Suprapubic skin (tissue), 4 donors: ENCODE results near the gene PNLIPRP3. TPM values are rescaled to one million over a fixed set of nuclear protein-coding genes. Genes with fewer than 3 reads are reported as not detected.
A peak's percentile ranks its signal among the peaks of the same experiment; 100 is the strongest.
"Not testable (repeated sequence)": the region's sequence is repeated elsewhere in the genome, so short reads cannot be mapped to it uniquely, and the experiment has no call there.

Experiments
- DNase-seq, 2 donors: peaks; one replicate each; pipeline ENCODE4 v3.0.0-alpha.2; 2019; ENCODE audit warnings: low spot score in 2 of 2
- H3K27ac ChIP-seq: fragments of 200-600 bp; sonication (generic); one replicate; pipeline ENCODE4 v1.5.1; 2019
- H3K27me3 ChIP-seq: fragments of 200-600 bp; sonication (generic); one replicate; pipeline ENCODE4 v1.5.1; 2019
- H3K36me3 ChIP-seq: fragments of 200-600 bp; sonication (generic); one replicate; pipeline ENCODE4 v1.5.1; 2019
- H3K4me1 ChIP-seq: fragments of 200-600 bp; sonication (generic); one replicate; pipeline ENCODE4 v1.5.1; 2019
- H3K4me3 ChIP-seq: fragments of 200-600 bp; sonication (generic); one replicate; pipeline ENCODE4 v1.5.1; 2019; ENCODE audit warnings: mild to moderate bottlenecking
- H3K9me3 ChIP-seq: fragments of 200-600 bp; sonication (generic); one replicate; pipeline ENCODE4 v1.5.1; 2019
- EP300 ChIP-seq: sonication (generic); formaldehyde crosslinking; IDR thresholded peaks from one replicate; pipeline ENCODE4 v1.6.1; 2017; ENCODE audit warnings: antibody characterized with exemption
- POLR2A ChIP-seq, 2 donors: fragments of 450-650 bp; IDR thresholded peaks; one replicate each; pipeline ENCODE4 v1.6.1; 2017; ENCODE audit warnings: antibody characterized with exemption in 2 of 2, mild to moderate bottlenecking in 2 of 2, moderate library complexity in 2 of 2
- POLR2AphosphoS5 ChIP-seq, 3 donors: sonication (generic); formaldehyde crosslinking; IDR thresholded peaks; one replicate each; pipeline ENCODE4 v1.6.1; 2017; ENCODE audit warnings: antibody characterized with exemption in 3 of 3
- whole genome bisulfite sequencing: methylation state at CpG from one replicate; pipeline ENCODE4 v1.1.5; 2018; 5-methylcytosine and 5-hydroxymethylcytosine counted together
- total RNA-seq, 4 donors: library from RNA; depleted of rRNA; stranded (reverse); fragments of >200 nt; gene quantifications; one replicate each; pipeline ENCODE4 v1.1.0, GENCODE V29; 2016
- TF ChIP-seq, protein P1 (sequence below), 2 donors: fragments of 200-600 bp in 1 of 2; fragments of 450-650 bp in 1 of 2; sonication (generic) in 1 of 2; IDR thresholded peaks; one replicate each; pipeline ENCODE4 v1.5.1; 2016 to 2019; ENCODE audit warnings: antibody characterized with exemption in 2 of 2, mild to moderate bottlenecking in 1 of 2, moderate library complexity in 1 of 2

The PNLIPRP3 gene
- 10 to 100 TPM; 27.4 to 53.9 (median 48.8) TPM for total RNA-seq

- DNase-seq: no peak
- 45% methylated on average over 2 of the region's 2 CpGs for WGBS
- Histone ChIP-seq H3K36me3 (no peaks in the 10 kb centered on the region), H3K9me3 (no peaks in the 10 kb centered on the region), H3K4me3 (peak within 1 kb of the TSS; percentile 32), H3K27me3 (no peaks in the 10 kb centered on the region), H3K27ac (peak within 1 kb of the TSS; percentile 91), H3K4me1 (peaks cover 8% of the 10 kb centered on the region)
- TF ChIP-seq, protein P1, sequence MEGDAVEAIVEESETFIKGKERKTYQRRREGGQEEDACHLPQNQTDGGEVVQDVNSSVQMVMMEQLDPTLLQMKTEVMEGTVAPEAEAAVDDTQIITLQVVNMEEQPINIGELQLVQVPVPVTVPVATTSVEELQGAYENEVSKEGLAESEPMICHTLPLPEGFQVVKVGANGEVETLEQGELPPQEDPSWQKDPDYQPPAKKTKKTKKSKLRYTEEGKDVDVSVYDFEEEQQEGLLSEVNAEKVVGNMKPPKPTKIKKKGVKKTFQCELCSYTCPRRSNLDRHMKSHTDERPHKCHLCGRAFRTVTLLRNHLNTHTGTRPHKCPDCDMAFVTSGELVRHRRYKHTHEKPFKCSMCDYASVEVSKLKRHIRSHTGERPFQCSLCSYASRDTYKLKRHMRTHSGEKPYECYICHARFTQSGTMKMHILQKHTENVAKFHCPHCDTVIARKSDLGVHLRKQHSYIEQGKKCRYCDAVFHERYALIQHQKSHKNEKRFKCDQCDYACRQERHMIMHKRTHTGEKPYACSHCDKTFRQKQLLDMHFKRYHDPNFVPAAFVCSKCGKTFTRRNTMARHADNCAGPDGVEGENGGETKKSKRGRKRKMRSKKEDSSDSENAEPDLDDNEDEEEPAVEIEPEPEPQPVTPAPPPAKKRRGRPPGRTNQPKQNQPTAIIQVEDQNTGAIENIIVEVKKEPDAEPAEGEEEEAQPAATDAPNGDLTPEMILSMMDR (IDR thresholded peaks at IDR 0.05): no peak
- TF ChIP-seq POLR2AphosphoS5 (IDR thresholded peaks at IDR 0.05): no peak
- no peak for TF ChIP-seq EP300
- no peak for TF ChIP-seq POLR2A (IDR thresholded peaks at IDR 0.05)
These were observed at the start of gene PNLIPRP3 for GRCh38 chr10:116427671-116428070. PNLIPRP3 (plus strand) TSS chr10:116427847; CDS start chr10:116428013, 166 bp downstream.

GRCh38 chr10:116382290-116382689 is 45.4 kb upstream of the PNLIPRP3 start:
- TF ChIP-seq, protein P1 (IDR thresholded peaks at IDR 0.05): no peak
- TF ChIP-seq POLR2AphosphoS5 (IDR thresholded peaks at IDR 0.05): no peak
- no peak for TF ChIP-seq POLR2A (IDR thresholded peaks at IDR 0.05)
- TF ChIP-seq EP300: no peak
- no peak for DNase-seq
- no peaks in the 10 kb centered on the region for H3K27me3 ChIP-seq
- no peak overlapping the region for H3K27ac ChIP-seq
- no peaks in the 10 kb centered on the region for H3K36me3 ChIP-seq
- H3K9me3 ChIP-seq: no peaks in the 10 kb centered on the region
- 86% methylated on average over 5 of the region's 5 CpGs for WGBS
- H3K4me3 ChIP-seq: no peak overlapping the region
- no peaks in the 10 kb centered on the region for H3K4me1 ChIP-seq

GRCh38 chr10:116385311-116385710 is 42.3 kb upstream of the PNLIPRP3 start:
- H3K27me3 ChIP-seq: no peaks in the 10 kb centered on the region
- TF ChIP-seq POLR2AphosphoS5 (IDR thresholded peaks at IDR 0.05) (no peak), POLR2A (IDR thresholded peaks at IDR 0.05) (no peak), EP300 (no peak)
- TF ChIP-seq, protein P1 (IDR thresholded peaks at IDR 0.05): no peak

DNA sequence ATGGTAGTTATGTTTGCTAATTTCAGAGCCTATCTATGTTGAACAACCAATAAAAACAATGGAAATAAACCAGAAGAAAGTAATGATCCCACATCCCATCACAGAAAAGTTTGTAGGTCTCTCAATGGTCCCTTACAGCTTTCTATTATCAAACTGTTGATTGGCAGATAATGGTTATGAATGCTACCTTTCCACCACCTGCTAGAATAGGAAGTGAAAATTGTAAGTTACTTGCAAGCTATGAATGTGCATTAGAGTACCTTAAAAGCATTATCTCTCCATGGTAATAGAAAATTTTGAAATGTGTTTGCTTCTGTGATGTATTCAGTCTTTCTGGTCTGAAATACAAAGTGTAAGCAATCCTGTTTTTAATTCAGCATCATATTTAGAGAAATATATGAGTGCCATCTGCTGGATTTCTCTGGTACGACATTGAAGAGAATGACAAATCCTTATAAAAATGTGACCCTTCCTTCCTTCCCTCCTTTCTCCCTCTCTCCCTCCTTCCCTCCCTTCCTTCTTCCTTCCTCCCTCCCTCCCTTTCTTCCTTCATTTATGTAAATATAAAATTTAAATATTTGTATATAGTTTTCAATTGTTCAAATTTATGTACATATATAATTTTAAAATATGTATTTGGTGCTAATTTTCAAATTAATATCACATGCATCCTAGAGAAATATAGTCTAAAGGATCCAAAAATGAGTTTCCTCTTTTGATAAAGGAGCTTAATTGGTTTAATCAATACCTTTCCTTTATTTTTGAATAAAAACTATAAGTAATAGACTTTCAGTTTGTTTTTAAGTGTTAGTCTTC is 41.4 kb upstream of the PNLIPRP3 start:
- TF ChIP-seq, protein P1 (IDR thresholded peaks at IDR 0.05): peak; percentile 39 to 46
- TF ChIP-seq EP300: no peak
- H3K36me3 ChIP-seq: no peaks in the 10 kb centered on the region
- H3K4me3 ChIP-seq: no peak overlapping the region
- DNase-seq: no peak
- no peaks in the 10 kb centered on the region for H3K9me3 ChIP-seq
- WGBS: 0% methylated on average over 1 of the region's 1 CpG
- H3K4me1 ChIP-seq: no peaks in the 10 kb centered on the region
- H3K27me3 ChIP-seq: no peaks in the 10 kb centered on the region
- no peak overlapping the region for H3K27ac ChIP-seq

More at GRCh38 chr10:116385311-116385710, 42.3 kb upstream of the PNLIPRP3 start:
- Histone ChIP-seq H3K4me3 (no peak overlapping the region), H3K27ac (no peak overlapping the region), H3K9me3 (no peaks in the 10 kb centered on the region), H3K4me1 (no peaks in the 10 kb centered on the region), H3K36me3 (no peaks in the 10 kb centered on the region)
- DNase-seq: no peak
- WGBS: 77% methylated on average over 2 of the region's 2 CpGs

DNA sequence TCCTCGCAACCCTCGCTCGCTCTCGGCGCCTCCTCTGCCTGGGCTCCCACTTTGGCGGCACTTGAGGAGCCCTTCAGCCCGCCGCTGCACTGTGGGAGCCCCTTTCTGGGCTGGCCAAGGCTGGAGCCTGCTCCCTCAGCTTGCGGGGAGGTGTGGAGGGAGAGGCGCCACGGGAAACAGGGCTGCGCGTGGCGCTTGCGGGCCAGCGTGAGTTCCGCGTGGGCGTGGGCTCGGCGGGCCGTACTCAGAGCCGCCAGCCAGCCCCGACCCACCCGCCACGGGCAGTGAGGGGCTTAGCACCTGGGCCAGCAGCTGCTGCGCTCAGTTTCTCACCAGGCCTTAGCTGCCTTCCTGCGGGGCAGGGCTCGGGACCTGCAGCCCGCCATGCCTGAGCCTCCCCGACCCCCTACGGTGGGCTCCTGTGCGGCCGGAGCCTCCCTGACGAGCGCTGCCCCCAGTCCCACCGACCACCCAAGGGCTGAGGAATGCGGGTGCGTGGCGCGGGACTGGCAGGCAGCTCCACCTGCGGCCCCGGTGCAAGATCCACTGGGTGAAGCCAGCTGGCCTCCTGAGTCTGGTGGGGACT is 34.3 kb upstream of the PNLIPRP3 start:
- H3K36me3 ChIP-seq, H3K27me3 ChIP-seq, H3K4me3 ChIP-seq, H3K4me1 ChIP-seq, H3K27ac ChIP-seq, DNase-seq, H3K9me3 ChIP-seq: not testable (repeated sequence)
- WGBS: 95% methylated on average over 27 of the region's 43 CpGs
